ENCODE results near the gene PRPS1.

Gene PRPS1

GRCh38 chrX:107686026-107686425 lies 57.7 kb downstream of the PRPS1 start:
- no peak overlapping the region for H3K4me3 ChIP-seq (ENCODE audit: low read depth, low read length)
- no peaks in the 10 kb centered on the region for H3K36me3 ChIP-seq
- TF ChIP-seq CTCF (IDR thresholded peaks at IDR 0.05; ENCODE audit: low read depth, low read length): no peak
- H3K27ac ChIP-seq: no peak overlapping the region
- DNase-seq: no peak
- no peaks in the 10 kb centered on the region for H3K9me3 ChIP-seq (ENCODE audit: severe bottlenecking)
- H3K27me3 ChIP-seq (ENCODE audit: insufficient read depth, low read depth, severe bottlenecking): peaks cover 4% of the 10 kb centered on the region

- Histone ChIP-seq H3K9me3 (ENCODE audit: severe bottlenecking) (no peaks in the 10 kb centered on the region), H3K36me3 (no peaks in the 10 kb centered on the region), H3K27me3 (ENCODE audit: insufficient read depth, low read depth, severe bottlenecking) (peaks cover 4% of the 10 kb centered on the region), H3K4me3 (ENCODE audit: low read depth, low read length) (no peak overlapping the region), H3K27ac (no peak overlapping the region)
- no peak for TF ChIP-seq CTCF (IDR thresholded peaks at IDR 0.05; ENCODE audit: low read depth, low read length)
- no peak for DNase-seq
Observed at GRCh38 chrX:107686792-107687191, 58.5 kb downstream of the PRPS1 start.

GRCh38 chrX:107687445-107687844 lies 59.1 kb downstream of the PRPS1 start:
- H3K27ac ChIP-seq: no peak overlapping the region
- no peak for DNase-seq
- H3K9me3 ChIP-seq (ENCODE audit: severe bottlenecking): no peaks in the 10 kb centered on the region
- H3K36me3 ChIP-seq: no peaks in the 10 kb centered on the region
- no peak for TF ChIP-seq CTCF (IDR thresholded peaks at IDR 0.05; ENCODE audit: low read depth, low read length)
- H3K27me3 ChIP-seq (ENCODE audit: insufficient read depth, low read depth, severe bottlenecking): peaks cover 4% of the 10 kb centered on the region
- H3K4me3 ChIP-seq (ENCODE audit: low read depth, low read length): no peak overlapping the region

GRCh38 chrX:107691024-107691448 lies 62.7 kb downstream of the PRPS1 start:
- no peak overlapping the region for H3K27ac ChIP-seq
- no peaks in the 10 kb centered on the region for H3K9me3 ChIP-seq (ENCODE audit: severe bottlenecking)
- no peak overlapping the region for H3K4me3 ChIP-seq (ENCODE audit: low read depth, low read length)
- no peak for TF ChIP-seq CTCF (IDR thresholded peaks at IDR 0.05; ENCODE audit: low read depth, low read length)
- no peak for DNase-seq
- peaks cover 3% of the 10 kb centered on the region for H3K27me3 ChIP-seq (ENCODE audit: insufficient read depth, low read depth, severe bottlenecking)
- no peaks in the 10 kb centered on the region for H3K36me3 ChIP-seq

GRCh38 chrX:107699616-107700015 lies 71.3 kb downstream of the PRPS1 start:
- H3K27me3 ChIP-seq (ENCODE audit: insufficient read depth, low read depth, severe bottlenecking): no peaks in the 10 kb centered on the region
- no peak for DNase-seq
- no peak overlapping the region for H3K27ac ChIP-seq
- no peak for TF ChIP-seq CTCF (IDR thresholded peaks at IDR 0.05; ENCODE audit: low read depth, low read length)
- H3K36me3 ChIP-seq: no peaks in the 10 kb centered on the region
- H3K9me3 ChIP-seq (ENCODE audit: severe bottlenecking): no peaks in the 10 kb centered on the region
- H3K4me3 ChIP-seq (ENCODE audit: low read depth, low read length): no peak overlapping the region

- TF ChIP-seq CTCF (IDR thresholded peaks at IDR 0.05; ENCODE audit: low read depth, low read length): no peak
- Histone ChIP-seq H3K4me3 (ENCODE audit: low read depth, low read length) (no peak overlapping the region), H3K36me3 (no peaks in the 10 kb centered on the region), H3K9me3 (ENCODE audit: severe bottlenecking) (no peaks in the 10 kb centered on the region), H3K27me3 (ENCODE audit: insufficient read depth, low read depth, severe bottlenecking) (no peaks in the 10 kb centered on the region), H3K27ac (no peak overlapping the region)
- no peak for DNase-seq
Observed at GRCh38 chrX:107700317-107700774, 72.0 kb downstream of the PRPS1 start.
